Measurements from ENCODE around the gene EPS8L2. TPM values are rescaled to one million over a fixed set of nuclear protein-coding genes. Genes with fewer than 3 reads are reported as not detected.

Gene EPS8L2
- total and polyA plus RNA-seq, 2 of the 4 experiments (the other 2 are of a cell fraction) = 17.2 to 39.4 TPM

- CTCF ChIA-PET = no interaction called here
These were observed 19.4 kb upstream of the EPS8L2 start for GRCh38 chr11:686451-687243.

More at GRCh38 chr11:686451-687243, 19.4 kb upstream of the EPS8L2 start:
- Histone ChIP-seq H2AK5ac (ENCODE audit: low read depth, low read length) (no peak overlapping the region), H3K18ac (ENCODE audit: low read depth, low read length) (no peak overlapping the region), H3K27ac (ENCODE audit: insufficient read depth, low read length) (no peak overlapping the region), H3K14ac (replicated peaks; ENCODE audit: low read depth, low read length) (no peak overlapping the region), H3K36me3 (ENCODE audit: control insufficient read depth, insufficient read depth, low read length) (peaks cover 56% of the 10 kb centered on the region), H2BK15ac (ENCODE audit: low read depth, low read length) (no peak overlapping the region), H2AK9ac (replicated peaks; ENCODE audit: low read depth, low read length, poor library complexity) (peak overlapping the region; percentile 55), H3K56ac (ENCODE audit: extremely low read depth, insufficient read depth, low read length) (no peak overlapping the region), H2BK5ac (ENCODE audit: low read depth, low read length, poor library complexity, severe bottlenecking) (no peak overlapping the region), H3K27me3 (ENCODE audit: control insufficient read depth, insufficient read depth, low read length) (no peaks in the 10 kb centered on the region), H2BK120ac (ENCODE audit: low read depth, low read length) (no peak overlapping the region), H3K4ac (ENCODE audit: low read depth, low read length) (no peak overlapping the region), H3K9me1 (ENCODE audit: insufficient read depth, low read length) (peaks cover 4% of the 10 kb centered on the region; the same call in 1 of the 2 replicates), H3K4me1 (ENCODE audit: control insufficient read depth, insufficient read depth, low read length) (no peaks in the 10 kb centered on the region), H3K4me3 (ENCODE audit: insufficient read depth, low read depth, low read length) (no peak overlapping the region), H2BK20ac (ENCODE audit: low read depth, low read length) (no peak overlapping the region), H4K5ac (ENCODE audit: low read depth, low read length) (no peak overlapping the region), H2AFZ (replicated peaks; ENCODE audit: low read length, poor library complexity) (no peak overlapping the region), H3K79me1 (ENCODE audit: low read depth in 1 of 2, low read length in 2 of 2) (peaks cover 7 to 29% of the 10 kb centered on the region in 2 experiments), H3K23ac (ENCODE audit: low read depth, low read length) (no peak overlapping the region), H4K8ac (ENCODE audit: low read depth in 2 of 2, low read length in 2 of 2) (no peak overlapping the region), H3K4me2 (ENCODE audit: low read depth, low read length) (no peak overlapping the region), H3K9ac (ENCODE audit: low read depth, low read length) (no peak overlapping the region), H4K20me1 (ENCODE audit: insufficient read depth, low read length) (peaks cover 10% of the 10 kb centered on the region), H3K9me3 (ENCODE audit: control insufficient read depth, insufficient read depth, low read length) (no peaks in the 10 kb centered on the region), H4K91ac (ENCODE audit: insufficient read depth, low read depth, low read length) (no peak overlapping the region)
- dilution Hi-C loops (cut with HindIII; ENCODE audit: low sequenced_read_pairs, unreplicated experiment) (no loop called here), in situ Hi-C loops (cut with MboI; ENCODE audit: low sequenced_read_pairs) (no loop called here), intact Hi-C loops (cut with micrococcal nuclease) (no loop called here)
- WGBS, 2 experiments (ENCODE audit: extremely low coverage in 2 of 2, insufficient read length in 1 of 2) = 92% methylated on average over 19 of the region's 30 CpGs; no CpG with 5 or more reads in 1 of the 2 experiments
- DNase-seq (no peak), ATAC-seq (ENCODE audit: low read depth) (no peak)
- TF ChIP-seq MAFK (IDR thresholded peaks at IDR 0.05; ENCODE audit: low read depth, low read length) (no peak), ELK1 (IDR thresholded peaks at IDR 0.05; ENCODE audit: borderline replicate concordance, low read depth, low read length) (no peak), CTCF (conservative IDR thresholded peaks at IDR 0.05; ENCODE audit: low read depth, low read length) (no peak), NFE2L2 (IDR thresholded peaks at IDR 0.05; ENCODE audit: low read depth, low read length) (no peak), MXI1 (IDR thresholded peaks at IDR 0.05; ENCODE audit: borderline replicate concordance, low read depth, low read length) (no peak), RCOR1 (IDR thresholded peaks at IDR 0.05; ENCODE audit: insufficient replicate concordance, low read length) (no peak), FOS (IDR thresholded peaks at IDR 0.05; ENCODE audit: low read depth, low read length) (no peak), POLR2A (IDR thresholded peaks at IDR 0.05; ENCODE audit: low read depth, low read length) (no peak)
- POLR2A ChIA-PET (ENCODE audit: unreplicated experiment) = no interaction called here
- BruUV-seq (replicated peaks) = no TSS peak
